ENCODE results near the gene CACNA1S. TPM values are rescaled to one million over a fixed set of nuclear protein-coding genes. Genes with fewer than 3 reads are reported as not detected.

The CACNA1S gene
- total and polyA plus RNA-seq, 2 of the 13 experiments (the other 11 are each of a cell fraction or from before 2014, with no cell fraction given), result not detected

- TF ChIP-seq ZBTB40 (IDR thresholded peaks at IDR 0.05) (no peak), ZBTB40 (CRISPR knock-in tag; IDR thresholded peaks at IDR 0.05) (peak; percentile 31; the same call in 1 of the 2 replicates), YEATS4 (CRISPR knock-in tag; IDR thresholded peaks at IDR 0.05; ENCODE audit: borderline replicate concordance) (peak; percentile 54; the same call in 1 of the 2 replicates), MAFF (IDR thresholded peaks at IDR 0.05; ENCODE audit: low read depth, low read length) (no peak), ZNF773 (CRISPR knock-in tag; IDR thresholded peaks at IDR 0.05; ENCODE audit: borderline replicate concordance) (no peak), ZNF562 (CRISPR knock-in tag; IDR thresholded peaks at IDR 0.05; ENCODE audit: borderline replicate concordance) (no peak), KDM5A (IDR thresholded peaks at IDR 0.05; ENCODE audit: borderline replicate concordance, low read length) (peak; percentile 54; the same call in 1 of the 2 replicates), ARID5B (CRISPR knock-in tag; IDR thresholded peaks at IDR 0.05) (no peak), REPIN1 (CRISPR knock-in tag; IDR thresholded peaks at IDR 0.05; ENCODE audit: borderline replicate concordance, low read depth) (no peak), MAX (IDR thresholded peaks at IDR 0.05) (peak; percentile 35; the same call in 1 of the 2 replicates), ZNF160 (CRISPR knock-in tag; IDR thresholded peaks at IDR 0.05) (0 out of 2 replicates have a peak, but pooled peaks have one; percentile 51), MYPOP (CRISPR knock-in tag; IDR thresholded peaks at IDR 0.05) (no peak; the same call in 1 of the 2 replicates), TOE1 (CRISPR knock-in tag; IDR thresholded peaks at IDR 0.05) (no peak)
Observed at GRCh38 chr1:201153474-201154388, 41.5 kb upstream of the CACNA1S start (continued).
